ENCODE data around the gene STK4. TPM values are rescaled to one million over a fixed set of nuclear protein-coding genes. Genes with fewer than 3 reads are reported as not detected.

STK4 gene
- total RNA-seq, 4 donors from 2014 or later = 25.4 to 63.9 (median 33.5) TPM

DNA sequence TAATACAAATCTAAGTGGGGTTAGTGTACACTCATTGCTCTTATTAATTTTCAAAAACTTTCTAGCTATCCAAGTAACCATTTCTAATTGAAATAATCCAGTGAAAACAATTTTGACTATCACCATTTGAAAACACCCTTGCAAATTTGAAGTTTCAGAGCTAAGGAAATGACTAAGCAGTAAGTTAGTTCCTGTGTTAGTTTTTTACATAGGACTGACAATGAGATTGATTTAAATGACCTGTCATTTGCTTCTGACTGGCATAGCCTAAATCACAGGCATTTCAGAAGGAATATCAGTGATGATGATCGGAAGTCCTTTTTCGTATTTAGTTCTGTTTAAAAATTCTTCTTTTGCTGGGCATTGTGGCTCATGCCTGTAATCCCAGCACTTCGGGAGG is 27.0 kb downstream of the STK4 start:
- DNase-seq (ENCODE audit: low spot score in 2 of 2) = no peak
- TF ChIP-seq POLR2A (IDR thresholded peaks at IDR 0.05) (no peak), EP300 (IDR thresholded peaks at IDR 0.05) (no peak), CTCF (IDR thresholded peaks at IDR 0.05) (no peak)
- Histone ChIP-seq H3K4me1 (peaks cover 16% of the 10 kb centered on the region), H3K27ac (no peak overlapping the region), H3K4me3 (no peak overlapping the region), H3K36me3 (peaks cover 24% of the 10 kb centered on the region), H3K9me3 (no peaks in the 10 kb centered on the region), H3K27me3 (no peaks in the 10 kb centered on the region)
- 80% methylated on average over 3 of the region's 3 CpGs for WGBS

DNA sequence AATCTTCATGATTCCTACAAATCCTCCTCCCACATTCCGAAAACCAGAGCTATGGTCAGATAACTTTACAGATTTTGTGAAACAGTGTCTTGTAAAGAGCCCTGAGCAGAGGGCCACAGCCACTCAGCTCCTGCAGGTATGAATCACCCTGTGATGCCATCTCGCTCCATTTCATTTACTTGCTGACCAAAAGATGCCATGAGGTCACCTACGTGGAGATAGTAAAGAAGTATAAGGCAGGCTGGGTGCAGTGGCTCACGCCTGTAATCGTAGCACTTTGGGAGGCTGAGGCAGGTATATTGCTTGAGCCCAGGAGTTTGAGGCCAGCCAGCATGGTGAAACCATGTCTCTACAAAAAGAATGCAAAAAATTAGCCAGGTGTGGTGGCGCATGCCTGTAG is 30.9 kb downstream of the STK4 start:
- no peak for TF ChIP-seq POLR2AphosphoS5 (IDR thresholded peaks at IDR 0.05)
- Histone ChIP-seq H3K27me3 (no peaks in the 10 kb centered on the region), H3K27ac (no peak overlapping the region), H3K36me3 (peaks cover 43% of the 10 kb centered on the region), H3K4me3 (no peak overlapping the region), H3K4me1 (peaks cover 3% of the 10 kb centered on the region), H3K9me3 (no peaks in the 10 kb centered on the region)
- whole genome bisulfite sequencing = 98% methylated on average over 6 of the region's 6 CpGs
- no peak for DNase-seq (ENCODE audit: low spot score in 2 of 2)

DNA sequence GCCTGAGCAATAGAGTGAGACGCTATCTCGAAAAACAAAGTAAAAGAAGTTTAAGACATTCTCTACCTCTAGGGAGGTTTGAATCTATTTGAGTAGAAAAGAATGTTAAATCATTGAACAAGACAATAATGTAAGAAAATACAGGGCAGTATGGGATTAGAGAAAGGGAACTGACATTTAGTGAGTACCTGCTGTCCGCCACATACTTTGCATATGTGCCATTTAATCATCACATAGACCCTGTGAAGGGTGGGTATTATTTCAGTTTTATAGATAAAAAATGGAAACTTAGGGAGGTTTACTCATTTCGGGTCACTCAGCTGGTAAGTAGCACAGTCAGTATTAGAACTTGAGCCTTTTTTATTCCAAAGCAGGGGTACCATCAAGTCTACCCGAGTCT is 31.4 kb downstream of the STK4 start:
- 96% methylated on average over 5 of the region's 5 CpGs for WGBS
- no peak for DNase-seq (ENCODE audit: low spot score in 2 of 2)
- H3K4me3 ChIP-seq = no peak overlapping the region
- peaks cover 3% of the 10 kb centered on the region for H3K4me1 ChIP-seq
- H3K36me3 ChIP-seq = peaks cover 43% of the 10 kb centered on the region
- no peaks in the 10 kb centered on the region for H3K9me3 ChIP-seq
- no peak overlapping the region for H3K27ac ChIP-seq
- TF ChIP-seq EP300 (IDR thresholded peaks at IDR 0.05) (no peak), POLR2AphosphoS5 (IDR thresholded peaks at IDR 0.05) (no peak), CTCF (IDR thresholded peaks at IDR 0.05) (no peak), POLR2A (IDR thresholded peaks at IDR 0.05) (no peak)
- no peaks in the 10 kb centered on the region for H3K27me3 ChIP-seq

GRCh38 chr20:45008521-45009049 is 42.3 kb downstream of the STK4 start:
- no peak for TF ChIP-seq POLR2AphosphoS5 (IDR thresholded peaks at IDR 0.05)
- TF ChIP-seq CTCF (IDR thresholded peaks at IDR 0.05) = no peak
- TF ChIP-seq POLR2A (IDR thresholded peaks at IDR 0.05) = no peak
- Histone ChIP-seq H3K27me3 (no peaks in the 10 kb centered on the region), H3K27ac (no peak overlapping the region), H3K4me1 (peaks cover 13% of the 10 kb centered on the region), H3K4me3 (no peak overlapping the region), H3K36me3 (peaks cover 41% of the 10 kb centered on the region), H3K9me3 (no peaks in the 10 kb centered on the region)
- no peak for DNase-seq (ENCODE audit: low spot score in 2 of 2)

DNA sequence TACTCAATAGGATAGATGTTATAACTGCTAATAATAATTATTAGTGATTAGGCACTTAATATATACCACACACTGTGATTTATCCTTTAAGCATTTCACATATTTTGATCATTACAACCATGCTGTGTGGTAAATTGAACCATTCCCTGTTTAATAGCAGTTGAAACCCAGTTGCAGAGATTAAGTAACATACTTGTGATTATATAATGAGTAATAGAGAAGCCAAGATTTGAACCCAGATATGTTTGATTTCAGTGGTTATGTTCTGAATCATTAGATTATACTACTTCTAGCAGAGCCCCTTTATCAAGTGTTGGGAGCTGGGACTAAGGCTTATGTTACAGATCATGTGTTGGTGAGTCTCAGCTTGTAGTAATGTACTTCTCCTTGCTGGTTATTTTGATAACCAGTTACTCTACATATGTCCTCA is 44.1 kb downstream of the STK4 start:
- H3K4me1 ChIP-seq = peaks cover 31% of the 10 kb centered on the region
- no peaks in the 10 kb centered on the region for H3K9me3 ChIP-seq
- H3K27ac ChIP-seq = no peak overlapping the region
- peaks cover 31% of the 10 kb centered on the region for H3K36me3 ChIP-seq
- no peaks in the 10 kb centered on the region for H3K27me3 ChIP-seq
- no peak for TF ChIP-seq EP300 (IDR thresholded peaks at IDR 0.05)
- no peak for TF ChIP-seq CTCF (IDR thresholded peaks at IDR 0.05)
- no peak for TF ChIP-seq POLR2A (IDR thresholded peaks at IDR 0.05)
- TF ChIP-seq POLR2AphosphoS5 (IDR thresholded peaks at IDR 0.05) = no peak
- H3K4me3 ChIP-seq = no peak overlapping the region
- DNase-seq (ENCODE audit: low spot score in 2 of 2) = no peak

- Histone ChIP-seq H3K27ac (no peak overlapping the region), H3K27me3 (no peaks in the 10 kb centered on the region), H3K9me3 (no peaks in the 10 kb centered on the region), H3K4me3 (no peak overlapping the region), H3K36me3 (peaks cover 30% of the 10 kb centered on the region), H3K4me1 (peaks cover 38% of the 10 kb centered on the region)
- TF ChIP-seq CTCF (IDR thresholded peaks at IDR 0.05) (peak; percentile 44 to 65), POLR2A (IDR thresholded peaks at IDR 0.05) (no peak)
- peak in 1 of 2 donors; percentile 77 for DNase-seq (ENCODE audit: low spot score in 2 of 2)
- WGBS = 13% methylated on average over 2 of the region's 2 CpGs
These were observed 44.8 kb downstream of the STK4 start for GRCh38 chr20:45011108-45011526.

All from suprapubic skin (tissue), 4 donors.